Mucosa of rectum (tissue), 2 donors: ENCODE results near the gene RTP1.
"Not testable (repeated sequence)": the region's sequence is repeated elsewhere in the genome, so short reads cannot be mapped to it uniquely, and the experiment has no call there.

Source experiments
- H3K27ac ChIP-seq, 2 donors: one replicate each; pipeline ENCODE4 v1.7.0; 2013; ENCODE audit warnings: inconsistent platforms in 2 of 2, low read depth in 2 of 2, low read length in 2 of 2
- H3K27me3 ChIP-seq, 2 donors: one replicate each; pipeline ENCODE4 v1.7.0; 2013; ENCODE audit warnings: low read length in 2 of 2; ENCODE audit not compliant: control insufficient read depth in 2 of 2, insufficient read depth in 2 of 2
- H3K36me3 ChIP-seq, 2 donors: one replicate each; pipeline ENCODE4 v1.7.0; 2013; ENCODE audit warnings: low read length in 2 of 2; ENCODE audit not compliant: control insufficient read depth in 2 of 2, insufficient read depth in 2 of 2
- H3K4me1 ChIP-seq, 2 donors: one replicate each; pipeline ENCODE4 v1.7.0; 2013; ENCODE audit warnings: low read length in 2 of 2, mild to moderate bottlenecking in 1 of 2; ENCODE audit not compliant: control insufficient read depth in 2 of 2, insufficient read depth in 2 of 2
- H3K4me3 ChIP-seq, 2 donors: one replicate each; pipeline ENCODE4 v1.7.0; 2013; ENCODE audit warnings: low read length in 2 of 2
- H3K9ac ChIP-seq, 2 donors: one replicate each; pipeline ENCODE4 v1.7.0; 2013; ENCODE audit warnings: low read length in 2 of 2, low read depth in 1 of 2, mild to moderate bottlenecking in 1 of 2
- H3K9me3 ChIP-seq, 2 donors: one replicate each; pipeline ENCODE4 v1.7.0; 2013; ENCODE audit warnings: low read length in 2 of 2; ENCODE audit not compliant: control insufficient read depth in 2 of 2
- donor health status: healthy.
- donor health status: Normal muscosa, but diverticular disease.

Gene RTP1

GRCh38 chr3:187196573-187197334, 532 bp upstream of the RTP1 start:
- H3K36me3 ChIP-seq = no peaks in the 10 kb centered on the region

GRCh38 chr3:187198490-187198889, 1.2 kb downstream of the RTP1 start:
- H3K27ac ChIP-seq = no peak overlapping the region
- H3K27me3 ChIP-seq = peaks cover 0 to 7% of the 10 kb centered on the region in 2 donors
- no peaks in the 10 kb centered on the region for H3K36me3 ChIP-seq
- no peak overlapping the region for H3K4me3 ChIP-seq
- no peak overlapping the region for H3K9ac ChIP-seq
- H3K9me3 ChIP-seq = no peaks in the 10 kb centered on the region
- no peaks in the 10 kb centered on the region for H3K4me1 ChIP-seq

More at GRCh38 chr3:187196573-187197334, 532 bp upstream of the RTP1 start:
- Histone ChIP-seq H3K4me1 (no peaks in the 10 kb centered on the region), H3K9me3 (no peaks in the 10 kb centered on the region), H3K27ac (no peak overlapping the region), H3K9ac (no peak overlapping the region), H3K4me3 (no peak overlapping the region), H3K27me3 (peaks cover 0 to 7% of the 10 kb centered on the region in 2 donors)

GRCh38 chr3:187199463-187200050, 2.3 kb downstream of the RTP1 start:
- not testable (repeated sequence) for H3K27me3 ChIP-seq, H3K4me1 ChIP-seq, H3K27ac ChIP-seq, H3K36me3 ChIP-seq, H3K4me3 ChIP-seq, H3K9ac ChIP-seq, H3K9me3 ChIP-seq

GRCh38 chr3:187205683-187206082, 8.4 kb downstream of the RTP1 start:
- no peaks in the 10 kb centered on the region for H3K9me3 ChIP-seq
- H3K27ac ChIP-seq = no peak overlapping the region
- H3K4me3 ChIP-seq = no peak overlapping the region
- H3K27me3 ChIP-seq = peaks cover 0 to 3% of the 10 kb centered on the region in 2 donors
- peaks cover 0 to under 1% of the 10 kb centered on the region in 2 donors for H3K4me1 ChIP-seq
- no peaks in the 10 kb centered on the region for H3K36me3 ChIP-seq
- H3K9ac ChIP-seq = no peak overlapping the region

- peaks cover 0 to 4% of the 10 kb centered on the region in 2 donors for H3K4me1 ChIP-seq
- H3K36me3 ChIP-seq = no peaks in the 10 kb centered on the region
- no peak overlapping the region for H3K27ac ChIP-seq
- peaks cover 0 to 3% of the 10 kb centered on the region in 2 donors for H3K27me3 ChIP-seq
- H3K4me3 ChIP-seq = no peak overlapping the region
- no peak overlapping the region for H3K9ac ChIP-seq
- no peaks in the 10 kb centered on the region for H3K9me3 ChIP-seq
Observed at GRCh38 chr3:187207062-187207461, 9.8 kb downstream of the RTP1 start.

GRCh38 chr3:187207624-187208023, 10.3 kb downstream of the RTP1 start:
- no peak overlapping the region for H3K27ac ChIP-seq
- no peaks in the 10 kb centered on the region for H3K36me3 ChIP-seq
- no peak overlapping the region for H3K4me3 ChIP-seq
- no peak overlapping the region for H3K9ac ChIP-seq
- no peaks in the 10 kb centered on the region for H3K9me3 ChIP-seq
- peaks cover 0 to 3% of the 10 kb centered on the region in 2 donors for H3K27me3 ChIP-seq
- H3K4me1 ChIP-seq = peaks cover 0 to 4% of the 10 kb centered on the region in 2 donors

- no peaks in the 10 kb centered on the region for H3K36me3 ChIP-seq
- H3K27ac ChIP-seq = no peak overlapping the region
- no peak overlapping the region for H3K4me3 ChIP-seq
- peaks cover 0 to 4% of the 10 kb centered on the region in 2 donors for H3K4me1 ChIP-seq
- H3K9me3 ChIP-seq = no peaks in the 10 kb centered on the region
- no peak overlapping the region for H3K9ac ChIP-seq
- peaks cover 0 to 3% of the 10 kb centered on the region in 2 donors for H3K27me3 ChIP-seq
Observed at GRCh38 chr3:187208159-187208558, 10.9 kb downstream of the RTP1 start.

GRCh38 chr3:187209491-187209890, 12.2 kb downstream of the RTP1 start:
- H3K4me1 ChIP-seq = peaks cover 0 to 4% of the 10 kb centered on the region in 2 donors
- H3K27me3 ChIP-seq = peaks cover 0 to 3% of the 10 kb centered on the region in 2 donors
- no peaks in the 10 kb centered on the region for H3K9me3 ChIP-seq
- no peaks in the 10 kb centered on the region for H3K36me3 ChIP-seq
- H3K9ac ChIP-seq = no peak overlapping the region
- no peak overlapping the region for H3K4me3 ChIP-seq
- H3K27ac ChIP-seq = no peak overlapping the region

GRCh38 chr3:187210091-187210490, 12.8 kb downstream of the RTP1 start:
- Histone ChIP-seq H3K27me3 (peaks cover 0 to 1% of the 10 kb centered on the region in 2 donors), H3K9me3 (no peaks in the 10 kb centered on the region), H3K27ac (no peak overlapping the region), H3K9ac (no peak overlapping the region), H3K4me3 (no peak overlapping the region), H3K36me3 (no peaks in the 10 kb centered on the region), H3K4me1 (peaks cover 0 to 4% of the 10 kb centered on the region in 2 donors)

GRCh38 chr3:187210545-187211327, 13.4 kb downstream of the RTP1 start:
- H3K4me1 ChIP-seq = peaks cover 0 to 4% of the 10 kb centered on the region in 2 donors
- H3K9ac ChIP-seq = no peak overlapping the region
- no peaks in the 10 kb centered on the region for H3K27me3 ChIP-seq
- peak overlapping the region in 1 of 2 donors; percentile 16 for H3K27ac ChIP-seq
- H3K4me3 ChIP-seq = no peak overlapping the region
- no peaks in the 10 kb centered on the region for H3K9me3 ChIP-seq
- no peaks in the 10 kb centered on the region for H3K36me3 ChIP-seq
